ENCODE data around the gene KIF26A.
"Not testable (repeated sequence)": the region's sequence is repeated elsewhere in the genome, so short reads cannot be mapped to it uniquely, and the experiment has no call there.

Gene KIF26A

DNA sequence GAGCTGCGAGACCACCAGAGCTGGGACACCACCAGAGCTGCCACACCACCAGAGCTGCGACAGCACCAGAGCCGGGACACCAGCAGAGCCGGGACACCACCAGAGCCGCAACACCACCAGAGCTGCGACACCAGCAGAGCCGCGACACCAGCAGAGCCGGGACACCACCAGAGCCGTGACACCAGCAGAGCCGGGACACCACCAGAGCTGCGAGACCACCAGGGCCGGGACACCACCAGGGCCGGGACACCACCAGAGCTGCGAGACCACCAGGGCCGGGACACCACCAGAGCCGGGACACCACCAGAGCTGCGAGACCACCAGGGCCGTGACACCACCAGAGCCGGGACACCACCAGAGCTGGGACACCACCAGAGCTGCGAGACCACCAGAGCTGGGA, 69.9 kb downstream of the KIF26A start:
- not testable (repeated sequence) for DNase-seq (ENCODE audit: low spot score)

DNA sequence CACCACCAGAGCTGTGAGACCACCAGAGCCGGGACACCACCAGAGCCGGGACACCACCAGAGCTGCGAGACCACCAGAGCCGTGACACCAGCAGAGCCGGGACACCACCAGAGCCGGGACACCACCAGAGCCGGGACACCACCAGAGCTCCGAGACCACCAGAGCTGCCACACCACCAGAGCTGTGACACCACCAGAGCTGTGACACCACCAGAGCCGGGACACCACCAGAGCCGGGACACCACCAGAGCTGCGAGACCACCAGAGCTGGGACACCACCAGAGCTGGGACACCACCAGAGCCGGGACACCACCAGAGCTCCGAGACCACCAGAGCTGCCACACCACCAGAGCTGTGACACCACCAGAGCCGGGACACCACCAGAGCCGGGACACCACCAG, 70.7 kb downstream of the KIF26A start:
- DNase-seq (ENCODE audit: low spot score), result not testable (repeated sequence)

DNA sequence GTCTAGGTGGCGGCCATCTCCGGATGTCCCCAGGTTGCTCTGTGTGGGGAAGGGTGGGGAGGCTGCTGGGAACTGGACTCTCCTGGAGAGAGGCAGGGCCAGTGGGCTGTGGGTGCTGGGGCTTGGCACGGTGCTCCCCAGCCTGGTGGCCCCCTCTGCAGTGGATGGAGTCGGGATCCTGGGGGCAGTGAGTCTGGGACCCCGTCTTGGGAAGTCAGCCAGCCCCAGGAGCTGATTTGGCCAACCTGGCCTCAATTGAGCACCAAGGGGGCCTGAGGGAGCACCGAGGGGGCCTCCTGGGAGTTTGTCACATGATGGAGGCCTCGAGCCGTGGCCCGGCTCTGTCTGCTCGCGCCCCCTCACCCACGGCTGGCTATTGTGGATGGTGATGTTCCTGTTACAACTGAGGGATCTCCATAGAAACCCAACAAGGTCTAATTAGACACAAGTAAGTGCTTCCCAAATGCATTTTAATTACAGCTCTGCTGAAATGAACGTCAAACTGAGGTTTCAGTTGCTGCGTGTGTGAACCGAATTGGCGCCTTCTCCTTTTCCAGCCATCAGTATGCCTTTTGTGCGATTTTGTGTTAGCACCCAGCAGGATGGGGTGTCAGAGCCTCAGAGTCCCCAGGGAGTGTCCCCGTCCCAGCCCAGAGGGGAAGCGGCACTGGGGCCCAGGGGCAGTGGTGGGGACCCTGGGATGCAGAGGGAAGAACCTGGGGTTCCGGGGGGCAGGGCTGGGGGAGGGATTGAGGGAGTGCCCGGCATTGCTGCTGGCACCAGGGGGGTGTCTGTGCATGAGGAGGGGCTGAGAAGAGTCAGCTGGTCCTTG, 71.8 kb downstream of the KIF26A start:
- no peak for DNase-seq (ENCODE audit: low spot score)

DNA sequence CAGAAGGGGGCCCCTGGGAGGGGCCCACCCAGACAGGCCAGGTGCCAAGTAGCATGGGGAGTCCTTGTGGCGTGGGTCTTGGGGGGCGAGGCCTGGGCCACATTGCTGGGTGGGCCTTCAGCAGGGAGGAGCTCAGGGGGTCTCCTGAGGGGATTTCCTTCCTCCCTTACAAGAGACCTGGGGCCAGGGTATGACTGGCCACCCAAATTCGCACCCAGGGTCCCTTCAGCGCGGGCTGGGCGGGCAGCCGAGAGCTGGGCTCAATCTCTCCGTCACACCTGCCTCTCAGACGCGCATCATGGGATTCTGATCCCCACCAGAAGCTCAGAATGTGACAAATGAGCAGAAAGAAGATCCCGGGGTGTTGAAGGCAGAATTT, 72.4 kb downstream of the KIF26A start:
- no peak for DNase-seq (ENCODE audit: low spot score)

DNA sequence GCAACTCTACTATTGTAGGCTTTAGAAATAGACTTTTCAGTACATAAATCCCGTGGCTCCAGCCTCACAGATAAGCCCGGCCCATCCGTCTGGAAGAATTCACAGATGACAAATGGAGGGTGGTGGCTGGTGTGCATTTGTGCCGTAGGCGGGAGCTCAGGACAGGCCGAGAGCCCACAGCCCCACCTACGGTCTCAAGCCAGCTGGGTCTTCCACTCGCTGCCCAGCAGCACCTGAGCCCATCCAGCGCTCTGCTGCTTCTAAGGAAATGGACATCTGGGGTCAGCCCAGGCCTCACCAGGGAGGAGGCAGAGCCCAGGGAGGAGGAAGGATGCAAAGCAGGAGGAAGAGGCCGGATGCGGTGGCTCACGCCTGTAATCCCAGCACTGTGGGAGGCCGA, 72.8 kb downstream of the KIF26A start:
- DNase-seq (ENCODE audit: low spot score), result no peak

DNA sequence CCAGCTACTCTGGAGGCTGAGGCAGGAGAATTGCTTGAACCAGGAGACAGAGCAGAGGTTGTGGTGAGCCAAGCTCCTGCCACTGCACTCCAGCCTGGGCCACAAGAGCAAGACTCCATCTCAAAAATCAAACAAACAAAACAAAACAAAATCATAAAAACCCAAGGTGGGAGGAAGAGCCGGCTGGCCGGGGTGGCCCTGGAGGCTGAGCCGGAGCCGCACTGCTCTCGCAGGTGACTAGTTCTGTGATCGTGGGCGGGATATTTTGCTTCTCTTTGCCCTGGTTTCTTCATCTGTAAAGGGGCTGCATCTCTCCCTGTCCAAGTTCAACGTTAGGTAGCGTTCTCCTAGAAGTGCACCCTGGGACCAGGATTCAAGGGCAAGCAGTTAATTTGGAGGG, 73.4 kb downstream of the KIF26A start:
- DNase-seq (ENCODE audit: low spot score), result no peak

DNA sequence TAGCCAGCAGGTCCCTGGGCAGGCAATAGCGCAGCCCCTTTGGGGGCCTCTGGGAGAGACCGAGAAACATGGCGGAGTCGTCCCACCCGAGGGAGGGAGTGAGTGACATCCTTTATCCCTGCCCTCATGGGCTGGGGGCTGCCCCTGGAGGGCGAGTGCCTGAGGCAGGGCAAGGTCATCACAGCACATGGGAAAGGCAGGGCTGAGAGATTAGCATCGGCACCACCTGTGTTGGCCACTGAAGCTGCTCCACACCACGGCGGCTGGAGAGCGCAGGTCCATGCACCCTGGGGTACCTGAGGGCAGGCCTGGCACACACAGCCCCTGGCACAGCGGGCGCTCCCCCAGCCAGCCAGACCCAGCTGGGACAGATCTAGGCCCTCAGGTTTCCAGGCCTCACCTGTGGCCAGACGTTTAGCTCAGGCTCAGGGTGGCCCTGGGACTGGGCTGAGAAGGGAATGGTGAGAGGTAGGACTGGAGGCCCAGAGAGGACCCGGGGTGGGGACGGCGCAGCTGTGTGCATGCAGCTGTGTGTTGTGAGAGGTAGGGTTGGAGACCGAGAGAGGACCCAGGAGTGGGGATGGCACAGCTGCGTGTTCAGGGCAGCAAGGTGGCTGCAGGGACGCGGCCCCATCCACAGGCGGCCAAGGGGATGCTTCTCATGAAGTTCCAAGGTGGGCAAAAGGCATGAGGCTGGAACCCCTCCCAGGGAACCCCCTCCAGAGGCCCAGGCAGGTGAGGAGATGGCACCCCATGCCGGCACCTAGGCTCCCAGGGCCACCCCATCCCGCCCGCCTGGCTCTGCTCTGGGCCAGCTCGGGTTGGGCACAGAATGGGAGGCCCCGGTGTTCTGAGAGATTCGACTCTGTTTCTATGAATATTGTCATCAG, 74.1 kb downstream of the KIF26A start:
- DNase-seq (ENCODE audit: low spot score), result no peak

DNA sequence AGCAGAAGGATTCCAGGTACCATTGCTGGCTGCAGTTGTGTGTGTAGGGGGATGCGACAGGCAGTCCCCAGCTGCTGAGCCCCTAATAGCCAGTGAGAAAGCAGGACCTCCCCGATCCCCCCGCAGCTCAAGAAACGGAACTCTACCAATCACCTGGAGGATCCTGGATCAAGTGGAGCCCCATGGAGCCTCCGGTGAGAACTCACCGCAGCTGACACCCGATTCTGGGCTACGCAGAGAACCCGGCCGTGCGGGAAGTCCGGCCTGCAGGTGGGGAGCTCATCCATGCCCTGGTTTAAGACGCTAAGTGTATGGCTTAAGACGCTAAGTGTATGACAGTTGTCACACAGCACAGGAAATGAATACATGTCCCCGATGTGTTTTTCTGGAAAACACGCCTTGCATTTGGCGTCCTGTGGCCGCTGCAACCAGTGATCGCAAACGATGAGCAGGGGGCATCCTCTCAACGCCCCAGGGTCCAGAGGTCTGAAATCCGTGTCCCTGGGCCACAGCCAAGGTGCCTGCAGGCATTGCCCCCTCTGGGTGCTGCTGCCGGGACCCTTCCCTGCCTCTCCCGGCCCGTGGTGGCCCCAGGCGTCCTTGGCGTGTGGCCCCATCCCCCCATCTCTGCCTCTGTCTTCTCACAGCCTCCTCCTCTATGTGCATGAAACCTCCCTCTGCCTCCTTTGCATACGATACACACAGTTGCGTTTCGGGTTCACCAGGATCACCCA, 75.1 kb downstream of the KIF26A start:
- no peak for DNase-seq (ENCODE audit: low spot score)

DNA sequence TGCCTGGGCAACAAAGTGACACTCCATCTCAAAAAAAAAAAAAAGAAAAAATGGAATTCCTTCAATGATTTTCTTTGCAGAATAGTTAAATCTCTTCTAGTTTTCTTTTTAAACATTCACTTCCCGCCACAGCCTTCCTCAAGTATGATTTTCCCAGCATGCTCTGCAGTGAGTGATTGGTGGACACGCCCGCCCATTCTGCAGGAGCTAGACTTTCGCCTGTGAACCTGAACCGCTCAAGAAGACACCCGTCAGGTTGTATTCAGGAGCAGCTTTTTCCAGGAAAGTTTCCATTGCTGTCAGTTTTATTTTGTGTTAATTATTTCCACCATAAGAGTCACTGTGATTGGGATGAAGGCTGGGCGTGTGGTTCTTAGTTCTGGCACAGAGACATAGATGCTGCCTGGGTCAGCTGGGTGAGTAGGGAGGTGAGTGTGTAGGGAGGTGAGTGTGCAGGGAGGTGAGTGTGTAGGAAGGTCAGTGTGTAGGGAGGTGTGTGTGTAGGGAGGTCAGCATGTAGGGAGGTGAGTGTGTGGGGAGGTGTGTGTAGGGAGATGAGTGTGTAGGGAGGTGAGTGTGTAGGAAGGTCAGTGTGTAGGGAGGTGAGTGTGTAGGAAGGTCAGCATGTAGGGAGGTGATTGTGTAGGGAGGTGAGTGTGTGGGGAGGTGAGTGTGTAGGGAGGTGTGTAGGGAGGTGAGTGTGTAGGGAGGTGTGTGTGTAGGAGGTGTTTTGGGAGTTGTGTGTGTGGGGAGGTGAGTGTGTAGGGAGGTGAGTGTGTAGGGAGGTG, 76.2 kb downstream of the KIF26A start:
- no peak for DNase-seq (ENCODE audit: low spot score)

DNA sequence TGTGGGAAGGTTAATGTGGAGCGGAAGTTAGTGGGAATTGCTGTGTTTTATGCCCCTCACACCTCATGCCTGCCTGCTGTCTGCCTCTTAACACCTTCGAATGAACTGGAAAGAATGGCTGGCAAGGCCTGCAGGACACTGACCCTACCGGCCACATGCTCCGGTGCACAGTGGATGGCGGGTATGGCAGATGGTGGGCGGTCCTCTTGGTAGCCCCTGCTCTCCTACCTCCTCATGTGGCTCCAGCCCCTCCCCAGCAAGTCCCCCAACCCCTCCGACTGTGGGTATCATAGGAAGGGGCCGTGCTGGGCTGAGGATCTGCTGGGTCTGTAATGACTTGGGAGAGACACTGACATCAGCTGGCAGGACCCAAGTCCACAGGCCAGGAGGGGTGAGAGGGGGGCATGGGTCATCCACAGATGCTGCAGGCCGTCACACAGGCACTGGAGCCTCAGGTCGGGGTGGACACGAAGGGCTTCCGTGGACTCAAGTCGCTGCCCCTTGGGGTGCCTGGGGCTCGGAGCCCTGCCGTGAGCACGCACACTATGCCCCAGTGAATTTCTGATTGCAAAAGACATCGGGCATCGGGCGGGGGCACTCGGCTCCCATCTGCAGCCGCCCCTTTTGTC, 77.4 kb downstream of the KIF26A start:
- DNase-seq (ENCODE audit: low spot score), result no peak

DNA sequence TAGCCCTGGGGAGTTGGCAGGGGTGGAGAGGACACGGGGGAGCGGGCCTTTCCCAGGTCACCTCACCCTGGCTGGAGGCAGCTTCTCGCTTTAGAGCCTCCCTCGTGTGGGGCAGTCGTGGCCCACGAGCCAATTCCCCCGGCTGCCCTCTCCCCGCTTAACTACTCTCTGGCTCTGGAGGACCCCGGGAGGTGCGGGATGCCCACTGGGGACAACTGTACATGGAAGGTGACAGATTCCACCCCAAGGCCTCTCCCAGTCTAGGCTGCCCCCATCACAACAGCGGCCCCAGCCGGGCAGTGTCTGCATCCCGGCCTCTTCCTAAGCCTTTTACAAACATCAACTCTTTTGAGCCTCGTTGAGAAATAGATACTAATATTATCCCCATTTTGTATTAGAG, 78.1 kb downstream of the KIF26A start:
- no peak for DNase-seq (ENCODE audit: low spot score)

DNA sequence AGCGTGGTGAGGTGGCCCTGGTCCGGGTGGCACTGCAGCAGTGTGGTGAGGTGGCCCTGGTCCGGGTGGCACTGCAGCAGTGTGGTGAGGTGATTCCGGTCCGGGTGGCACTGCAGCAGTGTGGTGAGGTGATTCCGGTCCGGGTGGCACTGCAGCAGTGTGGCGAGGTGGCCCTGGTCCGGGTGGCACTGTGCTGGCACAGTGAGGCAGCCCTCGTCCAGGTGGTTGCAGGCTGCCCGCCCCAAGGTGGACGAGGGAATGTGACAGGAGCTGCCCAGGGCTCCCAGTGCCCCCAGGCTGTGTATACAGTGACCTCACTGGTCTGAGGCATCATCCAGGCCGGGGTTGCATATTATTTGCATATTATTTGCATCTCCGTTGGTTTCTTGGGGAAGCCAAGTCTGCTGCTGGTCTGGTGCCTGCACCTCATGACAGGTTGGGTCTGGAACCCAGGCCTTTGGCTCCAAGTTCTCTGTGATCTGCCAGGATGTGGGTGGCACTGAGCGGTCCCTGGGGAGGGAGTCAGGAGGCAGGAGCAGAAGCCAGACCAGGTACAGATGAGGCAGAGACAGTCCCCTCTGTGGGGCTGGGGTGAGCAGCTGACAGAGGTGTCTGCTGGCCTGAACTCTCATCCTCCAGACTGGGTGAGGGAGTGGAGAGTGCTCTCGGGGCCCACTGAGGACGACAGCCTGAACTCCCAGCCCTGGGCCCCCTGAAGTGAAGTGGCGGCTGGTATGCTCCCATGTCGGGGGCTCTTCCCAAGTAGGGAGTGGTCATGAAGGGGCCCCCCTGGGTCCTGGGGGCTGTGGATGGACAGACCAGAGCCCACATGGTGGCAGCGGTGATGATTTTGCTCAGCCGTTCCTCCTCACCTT, 79.3 kb downstream of the KIF26A start:
- DNase-seq (ENCODE audit: low spot score), result no peak

DNA sequence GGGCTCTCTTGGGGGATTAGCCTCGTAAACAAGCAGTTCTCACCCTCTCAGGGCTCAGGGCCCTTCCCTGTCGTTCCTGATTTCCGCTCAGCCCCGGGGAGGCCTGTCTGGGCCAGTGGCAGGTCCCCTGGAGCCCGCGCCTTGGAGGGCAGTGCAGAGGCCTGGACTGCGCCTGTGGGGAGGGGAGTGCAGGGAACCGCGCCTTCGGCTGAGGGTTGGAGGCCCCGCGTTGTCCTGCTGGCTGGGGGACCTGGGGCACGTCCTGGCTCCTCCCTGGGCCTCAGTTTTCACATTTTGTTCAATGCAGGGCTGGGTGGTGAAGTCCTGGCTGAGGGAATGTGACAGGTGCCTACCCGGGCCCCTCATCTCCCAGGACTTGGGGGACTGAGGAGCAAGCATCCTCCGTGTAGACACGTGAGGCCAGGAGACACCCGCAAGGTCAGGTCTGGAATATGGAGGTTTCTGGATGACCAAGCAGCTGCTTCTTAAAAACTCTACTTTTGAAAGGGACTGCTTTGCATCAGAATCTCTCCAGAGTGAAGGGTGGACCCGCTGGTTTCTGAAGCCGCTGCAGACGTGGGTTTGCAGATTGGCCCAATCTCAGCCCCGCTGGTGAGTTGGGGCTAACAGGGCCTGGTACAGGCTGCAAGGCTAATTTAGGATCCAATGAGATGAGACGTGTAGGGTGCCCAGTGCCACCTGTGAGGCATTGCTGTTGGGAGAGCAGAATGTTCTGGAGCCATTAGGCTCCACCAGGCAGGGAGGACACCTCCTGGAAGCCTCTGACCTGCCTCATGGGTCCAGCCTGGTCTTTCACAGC, 80.2 kb downstream of the KIF26A start:
- peak; percentile 61 for DNase-seq (ENCODE audit: low spot score)

DNA sequence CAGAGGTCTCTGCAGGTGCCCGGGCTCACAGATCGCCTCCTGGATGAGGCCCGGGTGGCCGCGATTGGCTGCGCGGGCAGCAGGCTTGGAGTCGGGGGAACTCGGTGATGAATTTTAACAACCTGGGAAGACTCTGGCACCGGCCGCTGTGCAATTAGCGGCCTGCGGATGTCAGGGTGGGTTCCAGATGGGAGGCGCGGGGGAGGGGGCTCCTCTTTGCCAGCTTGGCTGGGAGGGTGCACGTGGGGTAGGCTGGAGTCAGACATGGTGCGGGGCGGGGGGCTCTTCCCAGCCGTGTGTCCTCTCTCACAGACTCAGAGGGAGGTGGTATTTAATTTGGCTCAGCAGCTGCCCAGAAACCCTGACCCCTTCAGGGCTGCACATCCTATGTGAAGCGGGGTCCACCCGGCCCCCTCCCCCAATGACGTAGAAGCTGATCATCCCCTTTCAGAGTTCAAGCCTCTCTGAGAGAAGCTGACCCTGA, 81.4 kb downstream of the KIF26A start:
- DNase-seq (ENCODE audit: low spot score), result no peak

DNA sequence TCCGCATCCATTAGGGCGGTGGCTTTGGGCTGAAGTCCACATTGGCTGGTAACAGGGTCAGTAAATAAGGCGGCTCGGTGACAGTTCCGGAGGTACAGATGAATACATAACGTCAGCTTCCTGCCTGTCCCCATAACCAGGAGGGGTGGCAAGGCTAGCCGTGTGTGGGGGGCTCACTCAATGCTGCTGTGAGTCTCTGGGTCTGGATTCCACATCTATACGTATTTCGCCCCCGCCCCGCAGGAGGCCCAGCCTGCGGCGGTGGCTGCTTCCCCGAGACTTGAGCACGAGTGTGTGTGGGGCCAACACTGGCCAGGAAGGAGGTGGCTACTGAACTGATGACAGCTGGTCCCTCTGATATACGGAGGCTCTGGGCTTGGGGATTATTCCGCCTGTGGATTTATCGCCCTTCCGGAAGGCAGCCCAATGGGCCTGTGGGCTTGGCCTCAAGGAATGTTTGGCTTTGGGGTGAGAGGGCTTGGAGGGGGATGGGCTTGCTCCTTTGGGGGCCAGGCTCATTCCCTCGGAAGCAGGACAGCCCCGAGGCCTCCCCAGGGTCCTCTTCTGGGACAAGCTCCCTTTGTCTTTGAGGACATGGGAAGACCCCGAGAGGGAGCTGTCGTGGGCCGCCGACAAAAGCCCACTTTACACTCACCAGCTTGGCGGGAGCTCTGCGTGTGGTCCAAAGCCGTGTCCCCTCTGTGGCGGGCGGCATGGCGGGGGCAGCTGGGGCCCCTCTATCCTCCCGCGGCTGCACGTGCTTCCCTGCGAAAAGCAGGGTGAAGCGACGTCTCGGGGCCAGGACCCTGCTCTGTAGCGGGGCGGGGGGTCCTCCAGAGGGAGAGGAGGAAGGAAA, 82.1 kb downstream of the KIF26A start:
- DNase-seq (ENCODE audit: low spot score), result no peak

DNA sequence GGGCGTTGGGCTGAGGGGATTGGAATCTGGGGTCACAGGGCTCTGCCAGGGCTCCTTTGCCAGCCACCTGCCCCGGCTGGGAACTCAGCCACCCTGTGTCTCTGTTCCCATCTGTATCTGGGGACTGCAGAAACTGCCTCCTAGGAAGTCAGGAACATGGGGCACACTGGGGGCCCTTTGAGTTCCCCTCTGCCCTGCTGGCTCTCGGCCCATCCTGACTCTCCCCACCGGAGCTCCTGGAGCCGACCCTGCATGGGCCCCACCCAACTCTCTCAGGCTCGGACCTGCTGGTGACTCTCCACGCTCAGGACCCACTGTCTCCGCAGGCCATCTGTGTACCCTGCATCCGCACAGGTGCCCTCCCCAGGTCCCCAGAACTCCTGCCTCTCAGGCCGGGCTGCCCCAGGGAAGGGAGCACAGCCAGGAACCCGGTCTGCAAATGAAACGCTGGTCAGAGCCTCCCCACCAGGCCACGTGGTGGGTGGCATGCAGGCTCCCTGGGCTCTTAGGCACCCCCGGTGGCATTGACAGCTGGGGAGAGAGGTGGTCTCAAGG, 82.8 kb downstream of the KIF26A start:
- DNase-seq (ENCODE audit: low spot score), result no peak

DNA sequence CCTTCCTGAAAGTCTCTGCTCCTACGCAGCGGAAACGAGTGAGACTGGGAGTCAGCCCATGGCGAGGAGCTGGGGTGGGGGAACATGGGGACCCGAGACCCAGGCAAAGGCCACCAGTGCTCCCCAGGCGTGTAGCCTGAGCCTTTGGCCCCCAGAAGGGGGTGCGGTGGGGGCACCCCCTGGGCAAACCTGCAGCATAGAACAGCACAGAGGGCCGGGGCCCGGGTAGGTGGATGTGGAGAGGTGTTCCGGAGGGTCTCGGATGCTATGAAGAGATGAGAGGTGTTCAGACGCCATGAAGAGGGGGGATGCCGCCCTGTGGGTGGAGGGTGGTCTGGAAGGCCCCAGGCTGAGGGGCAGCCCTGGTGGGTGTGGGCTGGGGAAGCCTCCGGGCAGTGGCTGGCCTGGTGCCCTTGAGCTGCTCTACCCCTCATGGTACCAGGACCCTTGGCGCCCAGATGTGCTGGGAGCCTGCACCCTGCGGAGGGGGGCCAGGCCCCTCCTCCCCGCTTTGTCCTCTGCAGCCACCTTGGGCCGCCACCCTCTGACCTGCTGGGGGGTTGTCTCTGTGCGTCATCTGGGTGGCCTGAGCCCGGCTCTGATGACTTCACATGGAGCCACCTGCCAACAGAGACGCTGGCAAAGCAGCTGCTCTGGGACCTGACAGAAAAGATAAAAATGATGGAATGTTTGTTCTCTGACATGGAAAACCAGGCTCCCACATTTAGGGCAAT, 83.4 kb downstream of the KIF26A start:
- no peak for DNase-seq (ENCODE audit: low spot score)
